KOPT-K1 (cell line): Measurements from ENCODE around the gene ING4.
"Not testable (repeated sequence)": the region's sequence is repeated elsewhere in the genome, so short reads cannot be mapped to it uniquely, and the experiment has no call there.

Experiments
- H3K27ac ChIP-seq: fragments of 200-600 bp; sonication (generic); 2 replicates; pipeline ENCODE4 v1.5.1; 2016; ENCODE audit warnings: antibody characterized with exemption, mild to moderate bottlenecking, low read depth, low read length; ENCODE audit not compliant: poor library complexity, severe bottlenecking
- H3K36me3 ChIP-seq: fragments of 200-600 bp; sonication (generic); 2 replicates; pipeline ENCODE4 v1.5.1; 2017; ENCODE audit warnings: antibody characterized with exemption, mild to moderate bottlenecking, low read length, moderate library complexity; ENCODE audit not compliant: insufficient read depth
- H3K9me3 ChIP-seq: fragments of 200-600 bp; sonication (generic); 2 replicates; pipeline ENCODE4 v1.5.1; 2017; ENCODE audit warnings: antibody characterized with exemption, low read length, mild to moderate bottlenecking; ENCODE audit not compliant: insufficient read depth, poor library complexity, severe bottlenecking

Gene ING4

GRCh38 chr12:6662906-6663742 is at the start of gene ING4:
Gene ING4, minus strand, starts transcription at chr12:6663119. Its CDS starts 18 bp downstream, at chr12:6663101.
- H3K27ac ChIP-seq, result peak within 1 kb of the TSS; percentile 75
- no peaks in the 10 kb centered on the region for H3K9me3 ChIP-seq
- peaks cover 30% of the 10 kb centered on the region for H3K36me3 ChIP-seq

- no peaks in the 10 kb centered on the region for H3K9me3 ChIP-seq
- no peaks in the 10 kb centered on the region for H3K36me3 ChIP-seq
- H3K27ac ChIP-seq, result peak overlapping the region; percentile 4
Measured at GRCh38 chr12:6708960-6709394, 46.1 kb upstream of the ING4 start.

- H3K9me3 ChIP-seq, H3K27ac ChIP-seq, H3K36me3 ChIP-seq: not testable (repeated sequence)
Measured at GRCh38 chr12:6708351-6708750, 45.4 kb upstream of the ING4 start.

- no peak overlapping the region for H3K27ac ChIP-seq
Measured at GRCh38 chr12:6703631-6704030, 40.7 kb upstream of the ING4 start.

GRCh38 chr12:6701078-6701768 is 38.3 kb upstream of the ING4 start:
- peaks cover 4% of the 10 kb centered on the region for H3K9me3 ChIP-seq
- no peak overlapping the region for H3K27ac ChIP-seq

More at GRCh38 chr12:6703631-6704030, 40.7 kb upstream of the ING4 start:
- H3K9me3 ChIP-seq, result peaks cover 4% of the 10 kb centered on the region
- no peaks in the 10 kb centered on the region for H3K36me3 ChIP-seq

GRCh38 chr12:6700646-6701051 is 37.7 kb upstream of the ING4 start, which contains the start of gene PIANP:
Gene PIANP, minus strand, starts transcription at chr12:6700815. Its CDS starts 2,754 bp downstream, at chr12:6698061.
- Histone ChIP-seq H3K9me3 (peaks cover 4% of the 10 kb centered on the region), H3K27ac (no peak within 1 kb of the TSS)

More at GRCh38 chr12:6701078-6701768, 38.3 kb upstream of the ING4 start:
- no peaks in the 10 kb centered on the region for H3K36me3 ChIP-seq

GRCh38 chr12:6699989-6700645 is 37.2 kb upstream of the ING4 start:
- Histone ChIP-seq H3K36me3 (no peaks in the 10 kb centered on the region), H3K27ac (no peak overlapping the region)

More at GRCh38 chr12:6700646-6701051, 37.7 kb upstream of the ING4 start, which contains the start of gene PIANP:
- no peaks in the 10 kb centered on the region for H3K36me3 ChIP-seq

GRCh38 chr12:6699259-6699988 is 36.5 kb upstream of the ING4 start:
- H3K36me3 ChIP-seq, result no peaks in the 10 kb centered on the region
- no peak overlapping the region for H3K27ac ChIP-seq
- peaks cover 4% of the 10 kb centered on the region for H3K9me3 ChIP-seq

More at GRCh38 chr12:6699989-6700645, 37.2 kb upstream of the ING4 start:
- peaks cover 4% of the 10 kb centered on the region for H3K9me3 ChIP-seq

GRCh38 chr12:6698352-6699046 is 35.6 kb upstream of the ING4 start:
- H3K27ac ChIP-seq, result no peak overlapping the region

GRCh38 chr12:6697584-6698351 is 34.8 kb upstream of the ING4 start:
- H3K36me3 ChIP-seq, result no peaks in the 10 kb centered on the region
- no peak overlapping the region for H3K27ac ChIP-seq

More at GRCh38 chr12:6698352-6699046, 35.6 kb upstream of the ING4 start:
- Histone ChIP-seq H3K9me3 (peaks cover 4% of the 10 kb centered on the region), H3K36me3 (no peaks in the 10 kb centered on the region)

GRCh38 chr12:6696690-6697583 is 34.0 kb upstream of the ING4 start:
- H3K27ac ChIP-seq, result no peak overlapping the region
- no peaks in the 10 kb centered on the region for H3K36me3 ChIP-seq
- H3K9me3 ChIP-seq, result peaks cover 4% of the 10 kb centered on the region

More at GRCh38 chr12:6697584-6698351, 34.8 kb upstream of the ING4 start:
- peaks cover 4% of the 10 kb centered on the region for H3K9me3 ChIP-seq

- no peaks in the 10 kb centered on the region for H3K9me3 ChIP-seq
- no peaks in the 10 kb centered on the region for H3K36me3 ChIP-seq
- H3K27ac ChIP-seq, result no peak overlapping the region
Measured at GRCh38 chr12:6695313-6696045, 32.6 kb upstream of the ING4 start.
